GM18868 (cell line): ENCODE measurements around the gene CD6.

Source experiments
- ATAC-seq: cut with Tn5 transposase; IDR thresholded peaks from one replicate; pipeline ENCODE4 v1.9.1; 2021; ENCODE audit warnings: mild to moderate bottlenecking, moderate library complexity; ENCODE audit not compliant: unreplicated experiment

The CD6 gene

DNA sequence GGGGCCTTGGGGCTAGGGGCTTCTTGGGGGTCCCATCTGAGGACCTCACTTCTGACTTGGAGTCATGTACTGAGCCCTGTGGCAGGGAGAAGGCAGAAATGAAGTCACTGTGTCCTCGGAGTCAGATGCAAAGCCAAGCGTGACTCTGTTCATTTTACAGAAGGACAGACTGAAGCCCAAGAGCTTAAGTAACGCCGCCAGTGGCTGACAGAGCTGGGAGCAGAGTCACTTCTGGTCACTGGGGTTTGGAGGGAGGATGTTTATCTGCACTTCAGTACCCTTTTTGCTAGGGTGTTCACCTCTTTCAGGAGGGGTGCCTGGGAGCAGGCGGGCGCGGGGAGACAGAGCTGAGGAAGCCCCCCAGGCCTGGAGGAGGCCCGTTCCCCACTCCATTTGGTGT is 10.7 kb downstream of the CD6 start:
- ATAC-seq = no peak

DNA sequence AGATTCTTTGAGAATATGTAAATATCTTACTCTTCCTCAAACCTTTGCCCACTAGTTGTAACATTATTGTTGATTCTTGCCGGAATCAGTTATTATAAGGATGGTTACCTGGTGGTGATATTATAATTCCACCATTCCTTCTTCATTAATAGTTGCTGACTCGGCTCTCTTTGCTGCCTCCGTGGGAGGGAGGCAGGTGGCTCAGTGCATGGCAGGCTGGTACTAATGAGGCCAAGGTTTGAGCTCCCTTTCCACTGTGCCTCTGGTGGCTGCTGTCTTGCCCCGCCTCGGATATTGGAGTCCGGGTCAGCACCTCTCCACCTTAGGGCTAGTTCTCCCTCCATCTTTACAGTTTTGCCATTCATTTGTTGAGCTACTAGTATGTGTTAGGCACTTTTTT is 12.7 kb downstream of the CD6 start:
- ATAC-seq = no peak

DNA sequence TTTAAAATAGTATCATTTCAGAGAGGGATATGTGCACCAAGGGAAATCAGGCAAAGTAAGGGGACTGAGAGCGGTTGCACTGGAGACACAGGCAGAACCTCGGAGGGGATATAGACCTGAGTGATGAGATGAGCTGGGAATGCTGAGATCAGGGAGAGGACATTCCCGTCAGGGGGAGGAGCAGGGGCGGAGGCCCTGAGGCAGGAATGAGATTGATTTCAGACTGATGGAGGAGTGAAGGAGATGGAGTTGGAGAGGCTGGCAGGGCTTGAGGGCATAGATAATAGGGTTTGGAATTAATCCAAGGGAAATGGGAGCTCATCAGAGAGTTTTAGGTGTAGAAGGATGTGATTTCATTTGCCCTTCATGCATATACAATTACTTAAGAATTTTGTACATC is 13.2 kb downstream of the CD6 start:
- no peak for ATAC-seq

DNA sequence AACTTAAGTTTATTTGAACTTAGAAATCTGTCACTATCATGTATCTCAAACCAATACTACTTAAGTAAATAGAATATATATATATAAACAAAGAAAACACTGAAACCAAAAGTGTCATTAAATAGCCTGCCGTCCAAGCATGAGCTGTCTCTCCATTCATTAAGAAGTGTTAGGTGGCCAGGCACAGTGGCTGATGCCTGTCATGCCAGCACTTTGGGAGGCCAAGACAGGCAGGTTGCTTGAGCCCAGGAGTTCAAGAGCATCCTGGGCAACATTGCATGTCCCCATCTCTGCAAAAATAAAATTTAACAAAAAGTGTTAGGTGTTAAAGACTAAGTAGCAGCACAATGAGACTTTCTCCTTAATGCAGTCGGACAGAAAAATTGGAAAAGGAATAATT is 14.0 kb downstream of the CD6 start:
- ATAC-seq = no peak

DNA sequence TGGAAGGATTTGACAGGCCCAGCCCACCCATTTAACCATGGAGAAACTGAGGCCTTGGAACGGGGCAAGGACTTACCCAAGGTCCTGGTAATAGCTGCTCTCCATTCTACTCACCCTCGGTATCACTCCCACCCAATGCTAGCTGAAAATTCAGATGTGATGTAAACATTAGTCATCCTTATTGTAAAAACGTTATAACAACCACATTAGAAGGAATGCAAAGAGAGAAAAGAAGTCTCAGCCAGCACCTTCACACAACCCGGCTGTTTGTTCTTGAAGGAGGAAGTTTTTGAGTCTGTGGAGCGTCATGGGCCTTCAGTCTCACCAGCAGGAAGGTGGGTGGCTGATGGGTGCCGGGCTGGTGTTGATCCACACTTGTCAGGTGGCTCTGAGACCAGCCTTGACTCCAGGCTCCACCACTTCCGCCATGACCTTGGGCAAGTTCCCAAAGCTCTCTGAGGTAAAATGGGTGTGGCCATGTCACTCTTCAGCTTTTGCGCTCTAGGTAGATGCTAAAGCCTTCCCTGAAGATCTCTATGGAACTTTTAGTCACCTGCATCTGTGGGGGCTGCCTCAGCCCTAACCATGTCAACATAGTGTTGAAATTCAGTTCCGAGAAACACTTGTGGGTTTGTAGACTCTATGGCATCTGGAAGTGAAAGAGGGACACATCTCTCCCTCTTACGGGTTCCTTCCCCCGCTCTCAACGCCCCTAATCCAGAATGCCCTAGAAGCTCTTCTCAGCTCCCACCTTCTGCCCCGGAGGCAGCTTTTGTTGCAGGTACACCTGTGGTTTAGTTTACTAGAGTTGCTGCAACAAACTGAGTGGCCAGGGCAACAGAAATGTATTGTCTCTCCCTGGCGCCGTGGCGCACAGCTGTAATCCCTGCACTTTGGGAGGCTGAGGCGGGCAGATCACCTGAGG is 14.8 kb downstream of the CD6 start:
- no peak for ATAC-seq

DNA sequence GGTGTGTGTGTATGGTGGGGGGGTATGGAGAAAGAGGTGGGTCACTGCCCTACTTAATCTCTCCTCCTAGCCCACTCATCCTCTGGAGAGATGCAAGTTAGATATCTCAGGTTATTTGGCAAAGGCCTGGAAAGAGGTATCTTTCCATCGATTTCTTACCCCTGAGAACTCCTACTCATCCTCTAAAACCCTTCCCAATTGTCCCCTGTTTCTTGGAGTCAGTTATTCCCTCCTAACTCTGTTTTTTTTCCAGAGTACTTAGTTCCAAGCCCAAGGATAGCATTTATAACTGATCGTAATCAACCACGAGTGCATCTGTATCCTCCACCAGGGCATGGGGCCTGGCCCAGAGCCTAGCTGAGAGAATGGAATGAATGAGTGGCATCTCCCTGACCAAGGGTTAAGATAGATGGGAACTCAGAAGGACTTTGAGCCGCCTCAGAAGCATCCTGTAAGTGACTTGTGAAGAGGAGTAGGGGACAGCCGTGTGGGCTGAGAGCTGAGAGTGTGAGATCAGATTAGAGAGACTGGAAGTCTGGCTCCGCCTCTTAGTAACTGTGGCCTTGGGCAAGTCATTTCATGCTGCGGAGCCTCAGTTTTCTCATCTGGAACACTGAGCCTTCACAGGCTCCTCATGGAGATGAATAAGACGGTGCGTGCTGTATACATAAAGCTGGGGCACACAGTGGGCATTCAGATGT is 16.2 kb downstream of the CD6 start:
- ATAC-seq = no peak

DNA sequence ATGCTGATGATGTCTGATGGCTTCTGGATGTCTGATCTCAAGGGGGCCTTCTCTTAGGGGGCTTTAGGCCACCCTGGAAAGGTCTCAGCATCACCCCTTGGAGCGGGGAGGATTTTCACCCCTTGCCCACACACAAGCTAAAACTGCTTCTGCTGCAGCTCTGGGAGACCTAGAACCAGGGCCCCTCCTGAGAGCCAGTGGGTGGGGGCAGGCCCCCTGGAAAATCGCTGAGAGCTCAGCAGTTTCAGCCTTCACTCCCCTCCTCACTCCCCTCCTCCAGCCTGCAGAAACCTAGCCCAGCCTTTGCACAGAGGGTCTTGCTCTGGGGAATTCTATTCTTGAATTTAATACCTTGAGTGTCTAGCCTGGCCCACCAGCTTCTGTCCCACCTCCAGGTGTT is 17.2 kb downstream of the CD6 start:
- no peak for ATAC-seq

DNA sequence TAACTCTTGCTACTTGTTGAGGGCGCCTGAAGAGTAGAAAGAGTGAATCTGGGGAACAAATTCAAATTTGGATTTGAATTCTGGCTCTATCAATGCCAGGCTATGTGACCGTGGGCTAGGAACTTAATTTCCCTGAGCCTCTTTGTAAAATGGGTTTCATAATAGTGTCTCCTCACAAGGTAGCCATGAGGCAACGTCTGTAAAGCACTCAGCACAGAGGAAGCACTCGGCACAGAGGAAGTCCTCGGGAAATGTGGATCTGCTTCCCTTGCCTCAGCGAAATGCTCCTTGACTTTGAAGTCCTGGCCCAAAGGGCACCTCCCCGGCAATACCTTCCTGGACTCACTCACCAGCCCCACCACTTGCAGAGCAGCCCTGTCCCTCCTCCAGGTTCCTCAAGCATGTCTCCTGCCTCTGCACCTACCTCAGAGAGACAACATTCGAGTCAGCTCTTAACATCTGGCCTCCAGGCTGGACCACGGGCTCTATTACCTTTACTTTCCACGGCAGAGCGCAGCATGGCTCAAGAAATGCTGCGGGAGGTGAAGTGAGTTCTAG is 17.7 kb downstream of the CD6 start:
- no peak for ATAC-seq

DNA sequence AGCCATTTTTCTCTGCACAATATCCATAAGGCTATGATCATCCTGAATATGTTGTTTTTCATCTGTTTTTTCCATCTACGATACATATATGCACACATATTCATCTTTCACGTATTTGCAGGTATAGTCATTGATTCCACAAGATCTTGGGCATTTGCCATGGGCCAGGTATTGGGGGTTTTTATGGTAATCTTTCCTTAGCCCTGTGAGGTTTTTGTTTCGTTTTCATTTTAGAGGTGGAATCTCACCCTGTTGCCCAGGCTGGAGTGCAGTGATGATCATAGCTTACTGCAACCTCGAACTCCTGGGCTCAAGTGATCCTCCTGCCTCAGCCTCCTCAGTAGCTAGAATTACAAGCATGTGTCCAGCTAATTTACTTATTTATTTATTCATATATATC is 20.0 kb downstream of the CD6 start:
- no peak for ATAC-seq

DNA sequence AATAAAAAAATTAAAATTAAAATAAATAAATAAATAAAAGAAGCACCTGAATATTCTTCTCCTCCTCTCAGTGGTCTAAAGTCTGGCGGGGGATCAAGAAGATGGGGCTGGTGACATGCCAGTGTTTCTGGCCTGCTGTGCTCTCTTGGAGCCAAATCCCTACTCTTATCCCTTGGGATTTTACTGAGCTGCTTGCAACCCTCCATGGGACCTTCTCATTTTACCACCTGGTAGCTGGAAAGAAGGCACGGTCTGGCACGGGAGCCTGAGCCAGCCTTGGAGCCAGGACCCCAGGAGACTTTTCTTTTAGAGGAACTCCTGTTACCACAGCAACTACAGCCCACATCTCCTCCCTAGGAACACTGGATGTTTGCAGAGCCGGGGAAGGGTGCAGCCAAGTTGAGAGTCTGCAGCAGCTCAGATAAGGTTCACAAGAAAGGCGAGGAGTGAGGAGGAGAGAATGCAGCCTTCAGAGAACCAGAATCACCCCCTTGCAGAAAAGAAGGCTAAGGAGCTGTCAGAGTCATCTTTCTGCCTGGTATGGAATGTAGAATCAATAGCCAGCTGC is 21.4 kb downstream of the CD6 start:
- no peak for ATAC-seq

DNA sequence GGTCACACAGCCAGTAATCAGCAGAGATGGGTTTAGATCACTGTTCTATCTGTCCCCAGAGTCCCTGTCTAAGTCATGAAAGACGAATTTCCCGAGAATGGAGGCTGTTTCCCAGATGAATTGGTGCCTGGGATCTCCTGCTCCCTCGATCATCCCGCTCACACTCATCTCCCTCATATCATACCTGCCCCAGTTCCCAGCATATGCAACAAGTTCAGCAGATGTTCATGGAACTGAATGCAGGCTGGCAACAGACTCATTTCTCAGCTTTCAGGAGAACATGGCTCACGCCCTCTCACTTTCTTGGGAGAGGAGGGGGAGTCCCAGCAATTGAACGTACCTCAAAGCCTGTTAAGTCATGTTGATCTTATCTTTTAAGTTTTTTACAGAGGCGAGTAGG is 22.1 kb downstream of the CD6 start:
- ATAC-seq = no peak

DNA sequence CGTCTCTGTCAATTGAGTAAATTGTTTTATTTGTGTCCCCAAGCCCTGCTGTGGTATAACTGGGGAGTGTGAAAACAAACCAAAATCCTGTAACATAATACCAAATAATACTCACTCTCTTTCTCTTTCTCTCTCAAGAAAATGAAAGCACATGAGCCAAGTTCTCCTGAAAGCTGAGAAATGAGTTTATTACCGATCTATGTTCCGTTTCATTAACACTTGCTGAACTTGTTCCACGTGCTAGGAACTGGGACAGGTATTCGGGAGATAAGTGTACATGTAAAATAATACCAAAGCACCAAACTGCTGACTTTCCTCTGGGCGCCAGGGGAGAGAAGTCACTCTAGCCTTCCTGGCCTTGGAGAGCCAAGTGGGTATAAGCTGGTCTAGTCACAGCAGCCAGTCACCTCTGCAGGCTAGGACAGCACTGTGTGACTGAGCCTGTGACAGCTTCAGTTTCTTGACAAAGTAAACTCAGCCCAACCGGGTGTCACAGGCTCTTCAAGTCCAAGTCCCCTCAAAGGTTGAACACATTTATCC is 23.1 kb downstream of the CD6 start:
- ATAC-seq = no peak

DNA sequence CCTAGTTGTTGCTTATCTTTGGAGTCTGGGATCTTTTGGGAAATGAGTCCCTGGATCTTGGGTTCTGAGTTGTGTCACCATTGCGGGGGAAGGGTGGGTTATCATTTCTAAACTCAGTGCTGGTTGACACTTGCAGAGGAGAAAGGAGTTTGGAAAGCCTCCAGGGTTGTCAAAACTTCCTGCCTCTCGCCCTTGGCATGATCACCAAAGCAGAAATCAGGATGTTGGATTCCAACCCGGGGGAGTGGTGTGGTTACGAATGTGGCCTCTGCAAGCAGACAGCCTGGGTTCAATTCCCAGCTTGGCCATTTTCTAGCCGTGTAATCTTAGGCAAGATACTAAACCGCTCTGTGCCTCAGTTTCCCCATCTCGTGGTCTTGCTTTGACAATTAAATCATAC is 24.3 kb downstream of the CD6 start:
- ATAC-seq = no peak

DNA sequence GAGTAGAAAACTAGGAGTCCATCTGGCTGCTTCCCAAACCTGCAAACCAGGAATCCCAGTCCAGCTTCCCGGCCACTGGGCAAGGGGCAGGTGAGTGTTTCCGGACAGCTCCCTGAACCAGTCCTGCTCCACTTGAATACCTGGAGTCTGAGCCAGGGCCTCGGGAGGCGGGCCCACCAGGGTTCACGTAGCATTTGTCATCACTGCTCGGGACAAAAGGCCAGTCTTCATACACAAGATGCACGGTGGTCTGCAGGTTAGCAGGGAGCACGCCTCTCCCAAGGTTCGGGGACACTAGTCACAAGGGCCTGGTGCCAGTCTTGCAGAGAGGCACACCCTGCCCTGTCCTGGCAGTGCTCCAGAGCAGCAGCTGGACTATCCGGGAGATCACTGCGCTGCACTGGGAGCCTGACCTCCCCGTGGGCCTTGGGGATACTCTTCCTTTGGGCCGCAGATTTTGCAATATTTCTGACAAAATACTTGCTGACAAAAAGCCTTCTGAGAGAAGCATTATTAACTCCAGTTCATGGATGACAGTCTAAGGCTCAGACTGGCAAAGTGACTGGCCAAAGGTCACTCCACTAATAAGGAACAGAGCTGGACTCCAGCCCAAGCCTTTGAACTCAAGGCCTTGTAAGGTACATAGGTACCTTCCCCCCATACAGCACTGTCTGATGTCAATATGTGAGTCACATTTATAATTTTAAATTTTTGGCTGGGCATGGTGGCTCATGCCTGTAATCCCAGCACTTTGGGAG is 25.1 kb downstream of the CD6 start:
- no peak for ATAC-seq

DNA sequence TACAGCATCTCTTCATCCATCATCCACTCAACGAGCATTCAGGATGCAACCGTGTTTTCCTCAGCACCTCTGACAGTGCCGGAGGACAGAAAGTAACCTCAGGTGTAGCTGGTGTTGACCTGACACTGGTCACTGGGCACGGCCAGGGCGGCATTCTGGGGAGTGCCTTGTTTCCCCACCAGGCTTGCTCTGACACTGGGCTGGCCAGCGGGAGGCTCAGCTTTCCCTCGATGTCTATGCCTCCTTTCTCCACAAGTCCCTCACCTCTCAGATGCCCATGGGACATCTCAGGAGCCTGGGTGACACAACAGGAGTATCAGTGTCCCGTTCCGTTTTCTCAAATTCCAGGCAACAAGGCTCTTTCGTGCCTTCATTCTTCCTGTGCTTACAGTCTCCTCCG is 28.9 kb downstream of the CD6 start:
- no peak for ATAC-seq

DNA sequence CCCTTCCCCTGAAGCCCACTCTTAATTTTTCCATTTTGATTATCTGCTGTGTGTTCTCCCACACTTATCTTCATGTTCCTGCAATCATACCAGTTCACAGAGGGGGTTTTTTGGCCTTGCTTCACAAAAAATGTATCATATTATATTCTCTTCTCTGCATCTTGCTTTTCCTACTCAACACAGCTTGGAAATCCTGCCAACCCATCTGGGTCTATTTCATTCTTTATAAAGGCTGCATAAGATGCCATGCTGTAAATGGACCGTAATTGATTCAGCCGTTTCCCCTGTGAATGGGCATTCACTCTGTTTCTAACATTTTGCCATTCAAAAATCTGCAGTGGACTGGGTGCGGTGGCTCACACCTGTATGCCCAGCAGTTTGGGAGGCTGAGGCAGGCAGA is 30.5 kb downstream of the CD6 start:
- ATAC-seq = no peak

DNA sequence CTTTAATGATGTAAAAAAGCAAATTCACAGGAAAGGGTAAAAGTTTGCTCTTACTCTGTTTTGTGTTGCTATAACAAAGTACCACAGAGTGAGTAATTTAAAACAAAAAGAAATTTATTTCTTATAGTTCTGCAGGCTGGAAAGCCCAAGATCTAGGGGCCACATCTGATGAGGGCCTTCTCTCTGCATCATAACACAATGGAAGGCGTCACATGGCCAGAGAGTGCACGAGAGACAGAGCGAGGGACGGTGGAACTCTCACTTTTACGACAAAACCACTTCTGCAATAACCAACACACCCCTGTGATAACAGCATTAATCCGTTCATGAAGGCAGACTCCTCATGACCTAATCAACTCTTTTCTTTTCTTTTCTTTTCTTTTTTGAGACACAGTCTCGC is 31.1 kb downstream of the CD6 start:
- no peak for ATAC-seq

DNA sequence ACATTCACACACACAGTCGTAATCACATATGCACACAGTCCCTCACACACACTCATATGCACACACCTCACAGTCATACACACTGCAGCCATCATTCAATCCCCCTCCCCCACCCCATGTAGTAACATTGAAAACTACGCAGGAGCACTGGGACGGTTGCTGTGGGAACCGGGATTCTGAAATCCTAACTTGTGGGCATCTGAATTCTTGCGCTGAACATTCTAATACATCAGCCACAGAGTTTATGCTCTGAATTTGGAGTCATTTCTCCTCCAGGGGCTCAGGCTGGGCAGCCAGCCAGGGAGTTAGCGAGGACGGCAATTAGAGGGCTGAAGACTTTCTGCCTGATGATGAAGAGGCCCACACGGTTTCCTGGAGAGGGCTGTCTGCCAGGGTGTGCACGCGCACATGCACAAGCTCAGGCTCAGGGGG is 32.7 kb downstream of the CD6 start:
- ATAC-seq = no peak

DNA sequence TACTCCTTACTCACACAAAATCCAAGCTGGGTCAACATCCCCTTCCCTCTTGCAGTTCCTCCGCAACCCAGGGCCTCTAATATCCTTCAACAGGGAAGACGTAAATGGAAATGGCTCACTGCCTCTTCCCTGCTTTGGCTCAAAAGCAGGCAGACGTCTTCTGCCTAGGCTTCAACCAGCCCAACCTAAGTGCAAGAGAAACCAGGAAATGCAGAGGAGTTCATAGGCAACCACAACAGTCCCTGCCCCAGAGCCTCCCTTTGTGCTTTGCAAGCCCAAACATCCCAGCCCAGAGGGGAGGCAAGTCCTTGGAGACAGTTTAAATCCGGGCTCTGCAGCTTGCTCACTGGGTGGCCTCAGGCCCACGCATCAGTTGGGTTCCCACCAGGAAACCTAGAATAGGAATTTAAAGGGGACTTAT is 33.3 kb downstream of the CD6 start:
- ATAC-seq = no peak

DNA sequence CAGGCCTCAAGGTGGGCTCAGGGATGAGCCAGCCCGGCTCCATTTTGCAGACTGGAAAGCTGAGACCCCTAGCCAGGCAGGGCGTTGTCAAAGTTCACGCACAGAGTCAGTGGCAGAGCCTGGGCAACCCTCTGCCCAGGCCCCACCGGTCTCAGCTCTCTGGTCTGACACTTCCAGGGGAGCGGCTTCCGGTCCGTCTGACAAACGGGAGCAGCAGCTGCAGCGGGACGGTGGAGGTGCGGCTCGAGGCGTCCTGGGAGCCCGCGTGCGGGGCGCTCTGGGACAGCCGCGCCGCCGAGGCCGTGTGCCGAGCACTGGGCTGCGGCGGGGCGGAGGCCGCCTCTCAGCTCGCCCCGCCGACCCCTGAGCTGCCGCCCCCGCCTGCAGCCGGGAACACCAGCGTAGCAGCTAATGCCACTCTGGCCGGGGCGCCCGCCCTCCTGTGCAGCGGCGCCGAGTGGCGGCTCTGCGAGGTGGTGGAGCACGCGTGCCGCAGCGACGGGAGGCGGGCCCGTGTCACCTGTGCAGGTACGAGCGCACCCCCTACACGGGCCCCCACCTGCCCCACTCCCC is 36.0 kb downstream of the CD6 start:
- ATAC-seq = no peak
